Islet of Langerhans (tissue), 1 donor: ENCODE data around the gene PXDN.
"Not testable (repeated sequence)": the region's sequence is repeated elsewhere in the genome, so short reads cannot be mapped to it uniquely, and the experiment has no call there.

ENCODE experiments used
- FAIRE-seq: peaks from one replicate; lab custom pipeline; 2011; peaks lifted over from hg19 to GRCh38; lab: Jason Lieb, UNC

Gene PXDN

GRCh38 chr2:1704631-1705556, 39.4 kb downstream of the PXDN start:
- no peak for FAIRE-seq

- no peak for FAIRE-seq
These were observed 42.1 kb downstream of the PXDN start for GRCh38 chr2:1702186-1702565.

GRCh38 chr2:1701556-1702185, 42.6 kb downstream of the PXDN start:
- no peak for FAIRE-seq

- no peak for FAIRE-seq
These were observed 43.3 kb downstream of the PXDN start for GRCh38 chr2:1701020-1701419.

- FAIRE-seq, result not testable (repeated sequence)
These were observed 43.9 kb downstream of the PXDN start for GRCh38 chr2:1700427-1700826.

GRCh38 chr2:1698188-1698945, 45.9 kb downstream of the PXDN start:
- FAIRE-seq, result no peak

- FAIRE-seq, result no peak
These were observed 46.7 kb downstream of the PXDN start for GRCh38 chr2:1697601-1698000.

GRCh38 chr2:1696472-1696871, 47.8 kb downstream of the PXDN start:
- FAIRE-seq, result no peak

- no peak for FAIRE-seq
These were observed 49.7 kb downstream of the PXDN start for GRCh38 chr2:1694371-1695271.

- no peak for FAIRE-seq
These were observed 50.6 kb downstream of the PXDN start for GRCh38 chr2:1693723-1694122.

GRCh38 chr2:1692342-1692741, 52.0 kb downstream of the PXDN start:
- no peak for FAIRE-seq

GRCh38 chr2:1691366-1691765, 52.9 kb downstream of the PXDN start:
- no peak for FAIRE-seq

- no peak for FAIRE-seq
These were observed 54.1 kb downstream of the PXDN start for GRCh38 chr2:1690056-1690775.

GRCh38 chr2:1688859-1689258, 55.5 kb downstream of the PXDN start:
- no peak for FAIRE-seq

GRCh38 chr2:1688161-1688560, 56.2 kb downstream of the PXDN start:
- no peak for FAIRE-seq

- FAIRE-seq, result no peak
These were observed 57.1 kb downstream of the PXDN start for GRCh38 chr2:1687254-1687653.

GRCh38 chr2:1686784-1687105, 57.6 kb downstream of the PXDN start:
- FAIRE-seq, result no peak

- no peak for FAIRE-seq
These were observed 58.1 kb downstream of the PXDN start for GRCh38 chr2:1685957-1686783.

GRCh38 chr2:1685078-1685956, 59.0 kb downstream of the PXDN start:
- FAIRE-seq, result no peak
